Osteocyte (in vitro differentiated cells): ENCODE results near the gene DISP3. TPM values are rescaled to one million over a fixed set of nuclear protein-coding genes. Genes with fewer than 3 reads are reported as not detected.

Experiments used
- DNase-seq: peaks from one replicate; pipeline ENCODE4 v3.0.0; 2021; ENCODE audit warnings: mixed read lengths; ENCODE audit not compliant: unreplicated experiment; ENCODE audit errors: extremely low spot score
- H3K27ac Mint-ChIP-seq: one replicate; pipeline ENCODE4 v1.8.0; 2021; ENCODE audit warnings: mild to moderate bottlenecking, mixed read lengths; ENCODE audit not compliant: unreplicated experiment
- H3K27me3 Mint-ChIP-seq: one replicate; pipeline ENCODE4 v1.8.0; 2021; ENCODE audit warnings: mixed read lengths; ENCODE audit not compliant: unreplicated experiment
- H3K36me3 Mint-ChIP-seq: one replicate; pipeline ENCODE4 v1.8.0; 2021; ENCODE audit warnings: mixed read lengths; ENCODE audit not compliant: unreplicated experiment
- H3K4me1 Mint-ChIP-seq: one replicate; pipeline ENCODE4 v1.8.0; 2021; ENCODE audit warnings: mixed read lengths; ENCODE audit not compliant: unreplicated experiment
- H3K4me3 Mint-ChIP-seq: one replicate; pipeline ENCODE4 v1.8.0; 2021; ENCODE audit warnings: mild to moderate bottlenecking, moderate library complexity, mixed read lengths; ENCODE audit not compliant: unreplicated experiment
- H3K9me3 Mint-ChIP-seq: one replicate; pipeline ENCODE4 v1.8.0; 2021; ENCODE audit warnings: mixed read lengths; ENCODE audit not compliant: unreplicated experiment
- CTCF ChIP-seq: fragments of 200-600 bp; sonication (generic); IDR thresholded peaks from 2 replicates; pipeline ENCODE4 v1.5.0; 2021; ENCODE audit warnings: antibody characterized with exemption, mild to moderate bottlenecking, moderate library complexity
- total RNA-seq: library from RNA; stranded (reverse); gene quantifications from 2 replicates; pipeline ENCODE4 v1.2.1, GENCODE V29; 2021

Gene DISP3
- total RNA-seq, 1 donor from 2014 or later: 0.43 TPM

GRCh38 chr1:11533790-11534787 lies 55.1 kb downstream of the DISP3 start:
- Mint-ChIP-seq H3K27ac (no peak overlapping the region), H3K36me3 (no peaks in the 10 kb centered on the region), H3K27me3 (no peaks in the 10 kb centered on the region), H3K4me1 (no peaks in the 10 kb centered on the region), H3K4me3 (no peak overlapping the region), H3K9me3 (no peaks in the 10 kb centered on the region)
- no peak for TF ChIP-seq CTCF
- no peak for DNase-seq

- H3K27me3 Mint-ChIP-seq: no peaks in the 10 kb centered on the region
- H3K4me3 Mint-ChIP-seq: no peak overlapping the region
- no peak for TF ChIP-seq CTCF
These were observed 55.9 kb downstream of the DISP3 start for GRCh38 chr1:11534846-11535245.

GRCh38 chr1:11535316-11535715 lies 56.4 kb downstream of the DISP3 start:
- Mint-ChIP-seq H3K9me3 (no peaks in the 10 kb centered on the region), H3K4me3 (no peak overlapping the region), H3K27me3 (no peaks in the 10 kb centered on the region), H3K36me3 (no peaks in the 10 kb centered on the region), H3K4me1 (no peaks in the 10 kb centered on the region), H3K27ac (no peak overlapping the region)
- DNase-seq: no peak
- no peak for TF ChIP-seq CTCF

More at GRCh38 chr1:11534846-11535245, 55.9 kb downstream of the DISP3 start:
- Mint-ChIP-seq H3K36me3 (no peaks in the 10 kb centered on the region), H3K4me1 (no peaks in the 10 kb centered on the region), H3K9me3 (no peaks in the 10 kb centered on the region), H3K27ac (no peak overlapping the region)
- DNase-seq: no peak

GRCh38 chr1:11535761-11536572 lies 57.0 kb downstream of the DISP3 start:
- no peak for DNase-seq
- no peak overlapping the region for H3K27ac Mint-ChIP-seq
- no peak overlapping the region for H3K4me3 Mint-ChIP-seq
- no peaks in the 10 kb centered on the region for H3K9me3 Mint-ChIP-seq
- H3K27me3 Mint-ChIP-seq: no peaks in the 10 kb centered on the region
- H3K4me1 Mint-ChIP-seq: no peaks in the 10 kb centered on the region
- no peak for TF ChIP-seq CTCF
- H3K36me3 Mint-ChIP-seq: no peaks in the 10 kb centered on the region
